ENCODE results near the gene MTREX.

Gene MTREX

GRCh38 chr5:55307383-55308253, at the start of gene MTREX, which contains the start of gene DHX29:
TSS of gene MTREX (plus strand) at chr5:55307989. CDS start at chr5:55308014, 25 bp downstream.
TSS of gene DHX29 (minus strand) at chr5:55307694. CDS start at chr5:55307573, 121 bp downstream.
- peak within 1 kb of the TSS; percentile 91 to 95 for H3K27ac ChIP-seq (ENCODE audit: low read depth in 2 of 2, low read length in 2 of 2)
- H3K9me3 ChIP-seq (ENCODE audit: control insufficient read depth in 2 of 2, low read length in 2 of 2), result no peaks in the 10 kb centered on the region
- peak within 1 kb of the TSS; percentile 84 to 98 for H3K9ac ChIP-seq (ENCODE audit: low read depth in 1 of 2, low read length in 2 of 2)
- H3K4me1 ChIP-seq (ENCODE audit: control insufficient read depth in 2 of 2, insufficient read depth in 2 of 2, low read length in 2 of 2), result peaks cover 22 to 26% of the 10 kb centered on the region in 2 donors
- peak within 1 kb of the TSS; percentile 94 to 100 for H3K4me3 ChIP-seq (ENCODE audit: low read length in 2 of 2)
- peaks cover 0 to 2% of the 10 kb centered on the region in 2 donors for H3K36me3 ChIP-seq (ENCODE audit: control insufficient read depth in 2 of 2, insufficient read depth in 2 of 2, low read length in 2 of 2)
- no peaks in the 10 kb centered on the region for H3K27me3 ChIP-seq (ENCODE audit: control insufficient read depth in 2 of 2, insufficient read depth in 2 of 2, low read length in 2 of 2)

GRCh38 chr5:55258339-55258738, 49.5 kb upstream of the MTREX start:
- H3K4me1 ChIP-seq (ENCODE audit: control insufficient read depth in 2 of 2, insufficient read depth in 2 of 2, low read length in 2 of 2), result no peaks in the 10 kb centered on the region
- no peaks in the 10 kb centered on the region for H3K9me3 ChIP-seq (ENCODE audit: control insufficient read depth in 2 of 2, low read length in 2 of 2)
- no peak overlapping the region for H3K9ac ChIP-seq (ENCODE audit: low read depth in 1 of 2, low read length in 2 of 2)
- H3K27me3 ChIP-seq (ENCODE audit: control insufficient read depth in 2 of 2, insufficient read depth in 2 of 2, low read length in 2 of 2), result no peaks in the 10 kb centered on the region
- peaks cover 43 to 48% of the 10 kb centered on the region in 2 donors for H3K36me3 ChIP-seq (ENCODE audit: control insufficient read depth in 2 of 2, insufficient read depth in 2 of 2, low read length in 2 of 2)
- no peak overlapping the region for H3K27ac ChIP-seq (ENCODE audit: low read depth in 2 of 2, low read length in 2 of 2)
- no peak overlapping the region for H3K4me3 ChIP-seq (ENCODE audit: low read length in 2 of 2)

GRCh38 chr5:55276771-55277170, 31.0 kb upstream of the MTREX start:
- Histone ChIP-seq H3K36me3 (ENCODE audit: control insufficient read depth in 2 of 2, insufficient read depth in 2 of 2, low read length in 2 of 2) (peaks cover 51 to 58% of the 10 kb centered on the region in 2 donors), H3K27me3 (ENCODE audit: control insufficient read depth in 2 of 2, insufficient read depth in 2 of 2, low read length in 2 of 2) (no peaks in the 10 kb centered on the region), H3K27ac (ENCODE audit: low read depth in 2 of 2, low read length in 2 of 2) (no peak overlapping the region), H3K9me3 (ENCODE audit: control insufficient read depth in 2 of 2, low read length in 2 of 2) (no peaks in the 10 kb centered on the region), H3K9ac (ENCODE audit: low read depth in 1 of 2, low read length in 2 of 2) (no peak overlapping the region), H3K4me1 (ENCODE audit: control insufficient read depth in 2 of 2, insufficient read depth in 2 of 2, low read length in 2 of 2) (no peaks in the 10 kb centered on the region), H3K4me3 (ENCODE audit: low read length in 2 of 2) (no peak overlapping the region)

GRCh38 chr5:55278778-55279177, 29.0 kb upstream of the MTREX start:
- no peak overlapping the region for H3K9ac ChIP-seq (ENCODE audit: low read depth in 1 of 2, low read length in 2 of 2)
- no peaks in the 10 kb centered on the region for H3K9me3 ChIP-seq (ENCODE audit: control insufficient read depth in 2 of 2, low read length in 2 of 2)
- no peak overlapping the region for H3K4me3 ChIP-seq (ENCODE audit: low read length in 2 of 2)
- no peaks in the 10 kb centered on the region for H3K27me3 ChIP-seq (ENCODE audit: control insufficient read depth in 2 of 2, insufficient read depth in 2 of 2, low read length in 2 of 2)
- H3K4me1 ChIP-seq (ENCODE audit: control insufficient read depth in 2 of 2, insufficient read depth in 2 of 2, low read length in 2 of 2), result no peaks in the 10 kb centered on the region
- H3K27ac ChIP-seq (ENCODE audit: low read depth in 2 of 2, low read length in 2 of 2), result no peak overlapping the region
- H3K36me3 ChIP-seq (ENCODE audit: control insufficient read depth in 2 of 2, insufficient read depth in 2 of 2, low read length in 2 of 2), result peaks cover 55 to 63% of the 10 kb centered on the region in 2 donors

GRCh38 chr5:55286411-55286933, 21.3 kb upstream of the MTREX start:
- Histone ChIP-seq H3K9me3 (ENCODE audit: control insufficient read depth in 2 of 2, low read length in 2 of 2) (no peaks in the 10 kb centered on the region), H3K4me3 (ENCODE audit: low read length in 2 of 2) (no peak overlapping the region), H3K36me3 (ENCODE audit: control insufficient read depth in 2 of 2, insufficient read depth in 2 of 2, low read length in 2 of 2) (peaks cover 28 to 67% of the 10 kb centered on the region in 2 donors), H3K9ac (ENCODE audit: low read depth in 1 of 2, low read length in 2 of 2) (no peak overlapping the region), H3K27ac (ENCODE audit: low read depth in 2 of 2, low read length in 2 of 2) (no peak overlapping the region), H3K4me1 (ENCODE audit: control insufficient read depth in 2 of 2, insufficient read depth in 2 of 2, low read length in 2 of 2) (no peaks in the 10 kb centered on the region), H3K27me3 (ENCODE audit: control insufficient read depth in 2 of 2, insufficient read depth in 2 of 2, low read length in 2 of 2) (no peaks in the 10 kb centered on the region)

- Histone ChIP-seq H3K27me3 (ENCODE audit: control insufficient read depth in 2 of 2, insufficient read depth in 2 of 2, low read length in 2 of 2) (no peaks in the 10 kb centered on the region), H3K9ac (ENCODE audit: low read depth in 1 of 2, low read length in 2 of 2) (no peak overlapping the region), H3K4me1 (ENCODE audit: control insufficient read depth in 2 of 2, insufficient read depth in 2 of 2, low read length in 2 of 2) (no peaks in the 10 kb centered on the region), H3K9me3 (ENCODE audit: control insufficient read depth in 2 of 2, low read length in 2 of 2) (no peaks in the 10 kb centered on the region), H3K27ac (ENCODE audit: low read depth in 2 of 2, low read length in 2 of 2) (no peak overlapping the region), H3K4me3 (ENCODE audit: low read length in 2 of 2) (no peak overlapping the region), H3K36me3 (ENCODE audit: control insufficient read depth in 2 of 2, insufficient read depth in 2 of 2, low read length in 2 of 2) (peaks cover 34 to 76% of the 10 kb centered on the region in 2 donors)
Measured at GRCh38 chr5:55289808-55290207, 18.0 kb upstream of the MTREX start.

- H3K4me3 ChIP-seq (ENCODE audit: low read length in 2 of 2), result no peak overlapping the region
- H3K9me3 ChIP-seq (ENCODE audit: control insufficient read depth in 2 of 2, low read length in 2 of 2), result no peaks in the 10 kb centered on the region
- H3K27me3 ChIP-seq (ENCODE audit: control insufficient read depth in 2 of 2, insufficient read depth in 2 of 2, low read length in 2 of 2), result no peaks in the 10 kb centered on the region
- no peak overlapping the region for H3K27ac ChIP-seq (ENCODE audit: low read depth in 2 of 2, low read length in 2 of 2)
- H3K9ac ChIP-seq (ENCODE audit: low read depth in 1 of 2, low read length in 2 of 2), result no peak overlapping the region
- H3K36me3 ChIP-seq (ENCODE audit: control insufficient read depth in 2 of 2, insufficient read depth in 2 of 2, low read length in 2 of 2), result peaks cover 40 to 72% of the 10 kb centered on the region in 2 donors
- no peaks in the 10 kb centered on the region for H3K4me1 ChIP-seq (ENCODE audit: control insufficient read depth in 2 of 2, insufficient read depth in 2 of 2, low read length in 2 of 2)
Measured at GRCh38 chr5:55290991-55291390, 16.8 kb upstream of the MTREX start.

GRCh38 chr5:55294935-55295334, 12.9 kb upstream of the MTREX start:
- Histone ChIP-seq H3K27me3 (ENCODE audit: control insufficient read depth in 2 of 2, insufficient read depth in 2 of 2, low read length in 2 of 2) (no peaks in the 10 kb centered on the region), H3K9me3 (ENCODE audit: control insufficient read depth in 2 of 2, low read length in 2 of 2) (no peaks in the 10 kb centered on the region), H3K36me3 (ENCODE audit: control insufficient read depth in 2 of 2, insufficient read depth in 2 of 2, low read length in 2 of 2) (peaks cover 27 to 48% of the 10 kb centered on the region in 2 donors), H3K27ac (ENCODE audit: low read depth in 2 of 2, low read length in 2 of 2) (no peak overlapping the region), H3K4me3 (ENCODE audit: low read length in 2 of 2) (no peak overlapping the region), H3K4me1 (ENCODE audit: control insufficient read depth in 2 of 2, insufficient read depth in 2 of 2, low read length in 2 of 2) (no peaks in the 10 kb centered on the region), H3K9ac (ENCODE audit: low read depth in 1 of 2, low read length in 2 of 2) (no peak overlapping the region)

GRCh38 chr5:55300890-55301289, 6.9 kb upstream of the MTREX start:
- Histone ChIP-seq H3K27me3 (ENCODE audit: control insufficient read depth in 2 of 2, insufficient read depth in 2 of 2, low read length in 2 of 2) (no peaks in the 10 kb centered on the region), H3K9me3 (ENCODE audit: control insufficient read depth in 2 of 2, low read length in 2 of 2) (peaks cover 0 to 4% of the 10 kb centered on the region in 2 donors), H3K4me3 (ENCODE audit: low read length in 2 of 2) (no peak overlapping the region), H3K27ac (ENCODE audit: low read depth in 2 of 2, low read length in 2 of 2) (no peak overlapping the region), H3K36me3 (ENCODE audit: control insufficient read depth in 2 of 2, insufficient read depth in 2 of 2, low read length in 2 of 2) (peaks cover 0 to 12% of the 10 kb centered on the region in 2 donors), H3K9ac (ENCODE audit: low read depth in 1 of 2, low read length in 2 of 2) (no peak overlapping the region), H3K4me1 (ENCODE audit: control insufficient read depth in 2 of 2, insufficient read depth in 2 of 2, low read length in 2 of 2) (peaks cover 5 to 8% of the 10 kb centered on the region in 2 donors)

- H3K9ac ChIP-seq (ENCODE audit: low read depth in 1 of 2, low read length in 2 of 2), result no peak overlapping the region
- H3K36me3 ChIP-seq (ENCODE audit: control insufficient read depth in 2 of 2, insufficient read depth in 2 of 2, low read length in 2 of 2), result peaks cover 0 to 8% of the 10 kb centered on the region in 2 donors
- H3K27ac ChIP-seq (ENCODE audit: low read depth in 2 of 2, low read length in 2 of 2), result no peak overlapping the region
- no peaks in the 10 kb centered on the region for H3K27me3 ChIP-seq (ENCODE audit: control insufficient read depth in 2 of 2, insufficient read depth in 2 of 2, low read length in 2 of 2)
- H3K4me1 ChIP-seq (ENCODE audit: control insufficient read depth in 2 of 2, insufficient read depth in 2 of 2, low read length in 2 of 2), result peaks cover 9 to 16% of the 10 kb centered on the region in 2 donors
- peaks cover 0 to 4% of the 10 kb centered on the region in 2 donors for H3K9me3 ChIP-seq (ENCODE audit: control insufficient read depth in 2 of 2, low read length in 2 of 2)
- H3K4me3 ChIP-seq (ENCODE audit: low read length in 2 of 2), result no peak overlapping the region
Measured at GRCh38 chr5:55303238-55303690, 4.5 kb upstream of the MTREX start.

Data from mucosa of rectum (tissue), 2 donors.